Activated CD4-positive, alpha-beta memory T cell treated with anti-CD3 and anti-CD28 coated beads for 36 hours (primary cell): ENCODE results near the gene CAMLG. TPM values are rescaled to one million over a fixed set of nuclear protein-coding genes. Genes with fewer than 3 reads are reported as not detected.
"Not testable (repeated sequence)": the region's sequence is repeated elsewhere in the genome, so short reads cannot be mapped to it uniquely, and the experiment has no call there.

Source experiments
- CTCF ChIA-PET: fragments of 350-600 bp; sonication (Branson Sonifier 250); formaldehyde crosslinking; loops from one replicate; lab custom pipeline; 2021; ENCODE audit warnings: antibody characterized with exemption, inconsistent platforms; lab: Charles Lee
- POLR2A ChIA-PET: fragments of 350-600 bp; sonication (Branson Sonifier 250); formaldehyde crosslinking; loops from one replicate; lab custom pipeline; 2021; ENCODE audit warnings: antibody characterized with exemption; lab: Charles Lee
- DNase-seq: peaks from one replicate; pipeline ENCODE4 v3.0.0-alpha.2; 2020
- H3K27ac Mint-ChIP-seq: one replicate; pipeline ENCODE4 v1.8.0; 2021; ENCODE audit warnings: mixed read lengths
- H3K27me3 Mint-ChIP-seq: one replicate; pipeline ENCODE4 v1.8.0; 2021; ENCODE audit warnings: mixed read lengths
- H3K36me3 Mint-ChIP-seq: one replicate; pipeline ENCODE4 v1.8.0; 2021; ENCODE audit warnings: mixed read lengths
- H3K4me1 Mint-ChIP-seq: one replicate; pipeline ENCODE4 v1.8.0; 2021; ENCODE audit warnings: low read depth, mixed read lengths
- H3K4me3 Mint-ChIP-seq: one replicate; pipeline ENCODE4 v1.8.0; 2021; ENCODE audit warnings: mild to moderate bottlenecking, mixed read lengths
- H3K9me3 Mint-ChIP-seq: one replicate; pipeline ENCODE4 v1.8.0; 2021; ENCODE audit warnings: mixed read lengths
- intact Hi-C: fragments of 100-400 bp; cut with micrococcal nuclease; formaldehyde crosslinking; loops from one replicate; pipeline ENCODE4 v1.15.1; 2023
- total RNA-seq, 2 experiments: library from RNA; stranded (reverse); gene quantifications; one replicate each; pipeline ENCODE4 v1.2.3, GENCODE V29; 2021

Gene CAMLG
- total RNA-seq, 2 experiments from 2014 or later = 40.3 to 41.2 TPM

DNA sequence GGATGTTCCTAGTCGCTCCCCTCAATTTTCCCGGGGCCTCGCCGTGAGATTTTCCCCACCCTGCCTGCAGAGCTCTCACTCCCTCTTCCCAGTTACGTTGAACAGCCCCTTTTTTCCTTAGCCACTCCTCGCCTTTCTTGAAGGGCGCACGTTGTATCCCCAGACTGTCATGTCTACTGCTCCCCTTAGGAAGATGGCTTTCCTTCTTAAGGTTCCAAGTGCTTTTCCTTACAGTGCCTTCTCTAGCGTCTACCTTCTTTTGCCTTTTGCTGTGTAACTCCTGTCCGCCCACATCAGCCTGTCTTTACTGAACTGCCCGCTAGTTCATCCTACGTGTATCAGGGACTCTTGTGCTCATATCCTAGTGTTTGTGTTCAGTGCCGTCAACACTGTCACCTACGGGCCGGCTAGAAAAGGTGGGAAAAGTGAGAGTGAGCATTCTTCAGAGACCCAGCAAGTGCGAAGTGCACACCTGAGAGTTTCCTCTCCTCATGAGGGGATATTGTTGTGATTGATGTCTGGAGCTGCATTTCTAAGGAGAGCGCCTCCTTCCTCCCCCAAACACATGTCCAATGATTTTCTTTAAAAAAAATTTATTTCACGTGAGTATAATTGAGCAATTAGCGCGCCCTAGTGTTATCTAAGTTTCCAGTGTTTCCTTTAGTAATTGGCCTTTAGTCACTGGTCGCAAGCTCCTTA, 764 bp downstream of the CAMLG start:
- ChIA-PET POLR2A (interaction anchor here (1.0 to 2.9 kb wide), 11 partner anchors 18 to 514 kb away, joined by 3 to 27 read pairs (median 6); partner anchors contain the start of genes C5orf24, DDX46, PCBD2 and PPP2CA), CTCF (interaction anchor here (0.6 to 4.0 kb wide), 20 partner anchors 11 to 512 kb away, joined by 3 to 36 read pairs (median 5); partner anchors contain the start of genes C5orf24, CDKL3, CDKN2AIPNL and DDX46)
- Mint-ChIP-seq H3K4me1 (peaks cover 26% of the 10 kb centered on the region), H3K4me3 (peak overlapping the region; percentile 95), H3K27ac (peak overlapping the region; percentile 89), H3K9me3 (no peaks in the 10 kb centered on the region), H3K27me3 (no peaks in the 10 kb centered on the region), H3K36me3 (peaks cover 5% of the 10 kb centered on the region)
- DNase-seq = peak; percentile 51
- intact Hi-C loops = loop anchor here (1.0 to 10.0 kb wide), 13 partner anchors 19 to 734 kb away; partner anchors contain the start of genes DDX46, PPP2CA, SAR1B and SEC24A

- ChIA-PET POLR2A (no interaction called here), CTCF (interaction anchor here (2.0 to 4.0 kb wide), 4 partner anchors 9 to 164 kb away, joined by 8 to 36 read pairs (median 15); partner anchors contain the start of genes DDX46 and PCBD2)
- H3K36me3 Mint-ChIP-seq = peaks cover 5% of the 10 kb centered on the region
- H3K27ac Mint-ChIP-seq = no peak overlapping the region
- peaks cover 26% of the 10 kb centered on the region for H3K4me1 Mint-ChIP-seq
- DNase-seq = no peak
- no peak overlapping the region for H3K4me3 Mint-ChIP-seq
- no peaks in the 10 kb centered on the region for H3K27me3 Mint-ChIP-seq
- intact Hi-C loops = no loop called here
- H3K9me3 Mint-ChIP-seq = no peaks in the 10 kb centered on the region
Measured at GRCh38 chr5:134741052-134741451, 2.7 kb downstream of the CAMLG start.

GRCh38 chr5:134742134-134742533, 3.8 kb downstream of the CAMLG start:
- CTCF ChIA-PET = interaction anchor here (0.8 to 4.0 kb wide), 2 partner anchors 15 to 164 kb away, joined by 4 to 36 read pairs; partner anchors contain the start of gene DDX46
- Mint-ChIP-seq H3K27me3 (no peaks in the 10 kb centered on the region), H3K4me3 (no peak overlapping the region), H3K4me1 (peaks cover 26% of the 10 kb centered on the region), H3K9me3 (no peaks in the 10 kb centered on the region), H3K27ac (no peak overlapping the region), H3K36me3 (peaks cover 5% of the 10 kb centered on the region)
- POLR2A ChIA-PET = interaction anchor here (0.6 kb wide), 1 partner anchor 14 kb away, joined by 4 read pairs; no protein-coding TSS in a partner anchor
- intact Hi-C loops = no loop called here
- no peak for DNase-seq

GRCh38 chr5:134749415-134749814, 11.1 kb downstream of the CAMLG start:
- intact Hi-C loops = no loop called here
- Mint-ChIP-seq H3K9me3 (no peaks in the 10 kb centered on the region), H3K36me3 (peaks cover 6% of the 10 kb centered on the region), H3K27me3 (no peaks in the 10 kb centered on the region), H3K4me3 (no peak overlapping the region), H3K4me1 (no peaks in the 10 kb centered on the region), H3K27ac (no peak overlapping the region)
- no peak for DNase-seq
- POLR2A ChIA-PET = no interaction called here
- CTCF ChIA-PET = interaction anchor here (2.9 kb wide), 1 partner anchor 10 kb away, joined by 19 read pairs; the partner anchor contains the start of gene CAMLG

GRCh38 chr5:134758176-134758503, 19.8 kb downstream of the CAMLG start:
- no peak for DNase-seq
- intact Hi-C loops = loop anchor here (1.0 kb wide), 5 partner anchors 20 to 581 kb away; partner anchors contain the start of genes C5orf24, CAMLG, PCBD2 and TXNDC15
- H3K27ac Mint-ChIP-seq = peak overlapping the region; percentile 87
- ChIA-PET POLR2A (interaction anchor here (0.8 to 2.7 kb wide), 10 partner anchors 19 to 386 kb away, joined by 3 to 27 read pairs (median 3); partner anchors contain the start of genes C5orf24, CAMLG, PCBD2 and SEC24A), CTCF (interaction anchor here (0.9 to 3.5 kb wide), 10 partner anchors 17 to 171 kb away, joined by 3 to 36 read pairs (median 4); partner anchors contain the start of genes C5orf24, CAMLG and PCBD2)
- no peaks in the 10 kb centered on the region for H3K27me3 Mint-ChIP-seq
- H3K36me3 Mint-ChIP-seq = no peaks in the 10 kb centered on the region
- peak overlapping the region; percentile 100 for H3K4me3 Mint-ChIP-seq
- H3K4me1 Mint-ChIP-seq = peaks cover 33% of the 10 kb centered on the region
- H3K9me3 Mint-ChIP-seq = no peaks in the 10 kb centered on the region

DNA sequence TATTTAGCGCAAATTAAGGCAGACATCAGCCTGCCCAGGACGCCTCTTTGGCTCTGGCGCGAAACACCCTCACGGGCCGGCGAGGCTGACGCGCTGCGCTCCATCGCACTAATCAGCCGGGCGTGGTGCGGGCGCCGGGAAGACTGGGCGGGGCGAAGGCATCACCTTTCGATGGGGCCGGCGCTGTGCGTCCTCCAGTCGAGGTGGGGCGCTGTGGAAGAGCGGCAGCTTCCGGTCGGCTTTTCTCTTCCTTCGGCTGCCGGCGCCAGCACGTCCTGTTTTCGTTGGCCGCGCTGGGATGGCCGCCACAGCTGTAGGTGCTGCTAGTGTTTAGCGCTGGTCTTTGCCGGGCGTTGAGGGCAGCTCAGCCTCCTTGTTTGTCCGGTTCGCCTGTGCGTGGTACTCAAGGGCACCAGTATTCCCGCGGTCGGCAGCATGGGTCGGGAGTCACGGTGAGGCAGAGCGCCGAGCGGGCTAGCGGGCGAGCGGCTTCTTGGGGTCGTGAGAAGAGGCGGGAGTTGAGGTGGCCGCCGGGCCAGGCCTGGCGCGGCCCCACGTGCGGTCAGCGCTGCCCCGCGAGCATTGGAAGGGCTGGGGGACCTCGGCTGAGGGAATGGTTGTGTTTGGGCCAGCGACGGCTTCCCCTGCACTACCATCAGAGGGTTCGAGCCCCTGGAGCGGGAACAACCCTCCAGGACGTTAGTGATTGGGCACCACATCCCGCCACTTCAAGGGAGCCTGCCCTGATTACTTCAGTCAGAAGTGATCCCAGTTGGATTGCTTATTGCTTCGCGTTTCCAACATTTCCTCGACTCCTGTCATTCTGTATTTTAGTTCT, 20.4 kb downstream of the CAMLG start, which contains the start of gene DDX46:
Gene DDX46 (plus strand): TSS at position 276 of the 838 bp plus-strand sequence. CDS start 160 bp downstream, at position 436.
- CTCF ChIA-PET = interaction anchor here (0.9 to 3.5 kb wide), 10 partner anchors 18 to 171 kb away, joined by 3 to 36 read pairs (median 4); partner anchors contain the start of genes C5orf24, CAMLG and PCBD2
- H3K9me3 Mint-ChIP-seq = no peaks in the 10 kb centered on the region
- H3K27me3 Mint-ChIP-seq = no peaks in the 10 kb centered on the region
- POLR2A ChIA-PET = interaction anchor here (0.8 to 2.7 kb wide), 9 partner anchors 20 to 387 kb away, joined by 3 to 27 read pairs (median 3); partner anchors contain the start of genes C5orf24, CAMLG, PCBD2 and SEC24A
- H3K4me1 Mint-ChIP-seq = peaks cover 34% of the 10 kb centered on the region
- peak; percentile 97 for DNase-seq
- H3K4me3 Mint-ChIP-seq = peak within 1 kb of the TSS; percentile 100
- intact Hi-C loops = loop anchor here (1.0 kb wide), 5 partner anchors 20 to 581 kb away; partner anchors contain the start of genes C5orf24, CAMLG, PCBD2 and TXNDC15
- peak within 1 kb of the TSS; percentile 87 for H3K27ac Mint-ChIP-seq
- H3K36me3 Mint-ChIP-seq = no peaks in the 10 kb centered on the region

DNA sequence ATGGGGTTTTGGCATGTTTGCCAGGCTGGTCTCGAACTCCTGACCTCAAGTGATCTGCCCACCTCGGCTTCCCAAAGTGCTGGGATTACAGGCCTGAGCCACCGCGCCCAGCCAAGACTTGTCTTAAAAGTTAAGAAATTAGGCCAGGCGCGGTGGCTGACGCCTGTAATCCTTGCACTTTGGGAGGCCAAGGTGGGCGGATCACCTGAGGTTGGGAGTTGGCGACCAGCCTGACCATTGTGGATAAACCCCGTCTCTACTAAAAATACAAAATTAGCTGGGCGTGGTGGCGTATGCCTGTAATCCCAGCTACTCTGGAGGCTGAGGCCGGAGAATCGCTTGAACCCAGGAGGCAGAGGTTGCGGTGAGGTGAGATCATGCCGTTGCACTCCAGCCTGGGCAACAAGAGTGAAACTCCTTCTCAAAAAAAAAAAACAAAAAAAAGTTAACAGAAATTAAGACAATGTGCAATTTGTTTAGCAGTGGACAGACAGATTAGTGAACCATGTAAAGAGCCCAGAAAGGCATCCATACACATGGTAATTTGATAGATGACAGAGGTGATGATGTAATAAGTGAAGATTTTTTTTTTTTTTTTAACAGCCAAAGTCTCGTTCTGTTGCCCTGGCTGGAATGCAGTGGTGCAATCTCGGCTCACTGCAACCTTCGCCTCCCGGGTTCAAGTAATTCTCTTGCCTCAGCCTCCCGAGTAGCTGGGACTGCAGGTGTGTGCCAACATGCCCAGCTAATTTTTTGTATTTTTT, 29.4 kb downstream of the CAMLG start:
- CTCF ChIA-PET, H3K9me3 Mint-ChIP-seq, H3K4me3 Mint-ChIP-seq, H3K4me1 Mint-ChIP-seq, intact Hi-C loops, H3K27me3 Mint-ChIP-seq, H3K27ac Mint-ChIP-seq, DNase-seq: not testable (repeated sequence)
- POLR2A ChIA-PET = interaction anchor here (0.7 kb wide), 1 partner anchor 144 kb away, joined by 4 read pairs; no protein-coding TSS in a partner anchor
- H3K36me3 Mint-ChIP-seq = peaks cover 25% of the 10 kb centered on the region

DNA sequence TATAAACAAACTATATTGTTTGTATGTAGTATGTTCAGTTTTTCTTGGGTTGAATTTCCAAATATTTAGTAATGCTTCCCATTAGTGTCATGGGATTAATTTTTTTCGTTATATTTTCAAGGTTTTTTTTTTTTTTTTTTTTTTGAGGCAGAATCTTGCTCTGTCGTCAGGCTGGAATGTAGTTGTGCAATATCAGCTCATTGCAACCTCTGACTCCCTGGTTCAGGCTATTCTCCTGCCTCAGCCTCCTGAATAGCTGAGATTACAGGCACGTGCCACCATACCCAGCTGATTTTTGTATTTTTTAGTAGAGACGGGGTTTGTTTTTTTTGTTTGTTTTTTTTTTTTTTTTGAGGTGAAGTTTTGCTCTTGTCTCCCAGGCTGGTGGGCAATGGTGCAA, 30.9 kb downstream of the CAMLG start:
- no peaks in the 10 kb centered on the region for H3K9me3 Mint-ChIP-seq
- no peak overlapping the region for H3K4me3 Mint-ChIP-seq
- H3K4me1 Mint-ChIP-seq = no peaks in the 10 kb centered on the region
- no peak for DNase-seq
- H3K27ac Mint-ChIP-seq = no peak overlapping the region
- H3K36me3 Mint-ChIP-seq = peaks cover 30% of the 10 kb centered on the region
- CTCF ChIA-PET = no interaction called here
- POLR2A ChIA-PET = no interaction called here
- intact Hi-C loops = no loop called here
- no peaks in the 10 kb centered on the region for H3K27me3 Mint-ChIP-seq

DNA sequence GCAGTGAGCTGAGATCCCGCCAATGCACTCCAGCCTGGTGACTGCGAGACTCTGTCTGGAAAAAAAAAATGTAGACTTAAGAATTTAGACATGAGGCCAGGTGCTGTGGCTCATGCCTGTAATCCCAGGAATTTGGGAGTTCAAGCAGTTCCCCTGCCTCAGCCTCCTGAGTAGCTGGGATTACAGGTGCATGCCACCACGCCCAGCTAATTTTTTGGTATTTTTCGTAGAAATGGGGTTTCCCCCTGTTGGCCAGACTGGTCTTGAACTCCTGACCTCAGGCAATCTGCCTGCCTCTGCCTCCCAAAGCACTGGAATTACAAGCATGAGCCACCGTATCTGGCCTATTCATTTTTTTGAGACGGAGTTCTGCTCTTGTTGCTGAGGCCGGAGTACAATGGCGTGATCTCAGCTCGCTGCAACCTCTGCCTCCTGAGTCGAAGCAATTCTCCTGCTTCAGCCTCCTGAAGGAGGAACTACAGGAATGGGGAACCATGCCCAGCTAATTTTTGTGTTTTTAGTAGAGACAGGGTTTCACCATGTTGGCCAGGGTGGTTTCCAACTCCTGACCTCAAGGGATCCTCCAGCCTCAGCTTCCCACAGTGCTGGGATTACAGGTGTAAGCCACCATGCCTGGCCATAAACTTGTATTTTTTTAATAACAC, 34.2 kb downstream of the CAMLG start:
- DNase-seq = no peak
- no peak overlapping the region for H3K27ac Mint-ChIP-seq
- ChIA-PET POLR2A (interaction anchor here (0.6 kb wide), 1 partner anchor 453 kb away, joined by 3 read pairs; no protein-coding TSS in a partner anchor), CTCF (no interaction called here)
- intact Hi-C loops = no loop called here
- no peak overlapping the region for H3K4me3 Mint-ChIP-seq
- peaks cover 37% of the 10 kb centered on the region for H3K36me3 Mint-ChIP-seq
- no peaks in the 10 kb centered on the region for H3K9me3 Mint-ChIP-seq
- H3K27me3 Mint-ChIP-seq = no peaks in the 10 kb centered on the region
- H3K4me1 Mint-ChIP-seq = no peaks in the 10 kb centered on the region

DNA sequence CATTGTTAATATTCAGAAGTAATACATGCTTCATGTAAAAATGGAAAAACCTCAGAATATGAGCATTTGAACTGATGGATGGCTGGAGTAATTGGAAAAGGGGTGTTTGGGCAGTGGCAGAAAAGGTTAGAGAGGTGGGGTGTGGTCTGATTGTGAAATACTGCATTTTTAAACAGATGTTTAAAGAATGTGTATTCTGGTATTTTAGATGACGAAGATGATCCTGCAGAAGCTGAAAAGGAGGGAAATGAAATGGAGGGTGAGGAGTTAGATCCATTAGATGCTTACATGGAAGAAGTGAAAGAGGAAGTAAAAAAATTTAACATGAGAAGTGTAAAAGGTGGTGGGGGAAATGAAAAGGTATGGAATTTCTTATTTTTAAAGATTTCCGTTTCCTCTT, 39.0 kb downstream of the CAMLG start:
- no peaks in the 10 kb centered on the region for H3K9me3 Mint-ChIP-seq
- no peaks in the 10 kb centered on the region for H3K27me3 Mint-ChIP-seq
- H3K4me3 Mint-ChIP-seq = no peak overlapping the region
- no peak overlapping the region for H3K27ac Mint-ChIP-seq
- DNase-seq = no peak
- intact Hi-C loops = no loop called here
- CTCF ChIA-PET = no interaction called here
- POLR2A ChIA-PET = no interaction called here
- peaks cover 40% of the 10 kb centered on the region for H3K36me3 Mint-ChIP-seq
- H3K4me1 Mint-ChIP-seq = no peaks in the 10 kb centered on the region
